ENCODE data around the gene FGF1.

FGF1 gene

GRCh38 chr5:142696379-142696778 is 10.5 kb upstream of the FGF1 start:
- no peak for DNase-seq (ENCODE audit: low read depth in 2 of 2)

DNA sequence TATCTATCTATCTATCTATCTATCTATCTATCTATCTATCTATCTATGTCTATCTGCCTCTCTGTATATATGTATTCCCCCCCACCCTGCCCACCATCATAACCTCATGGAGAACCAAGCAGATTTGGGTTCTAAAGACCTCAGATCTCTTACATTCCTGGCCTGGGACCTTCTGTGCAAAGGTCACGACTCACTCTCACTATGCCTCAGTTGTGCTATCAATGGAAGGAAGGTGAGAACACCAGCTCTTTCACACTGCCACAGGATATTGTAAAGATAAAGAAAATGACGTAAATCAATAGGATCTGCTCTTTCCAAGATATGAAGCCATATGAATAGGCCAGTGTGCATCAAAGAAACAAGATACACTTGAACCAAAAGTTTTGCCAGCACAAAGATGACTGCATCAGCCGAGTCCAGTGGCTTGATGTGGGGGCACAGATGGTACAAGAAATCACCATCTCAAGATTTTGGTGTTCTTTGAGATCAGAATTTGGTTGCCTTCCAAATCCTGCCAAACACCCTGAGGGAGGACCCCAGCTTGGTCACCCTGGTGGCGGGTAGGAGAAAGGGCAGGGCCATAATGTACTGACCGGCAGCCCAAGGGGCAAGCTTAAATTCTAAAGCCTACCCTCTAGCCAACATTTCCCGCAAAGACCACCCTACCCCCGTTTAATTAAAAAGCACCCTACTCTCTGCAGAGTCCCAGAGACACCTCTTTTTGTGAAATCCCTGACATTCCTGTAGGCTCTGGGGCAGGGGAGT is 8.4 kb upstream of the FGF1 start:
- DNase-seq (ENCODE audit: low read depth in 2 of 2) = no peak

- no peak for DNase-seq (ENCODE audit: low read depth in 2 of 2)
These were observed 6.5 kb upstream of the FGF1 start for GRCh38 chr5:142692321-142692894.

- DNase-seq (ENCODE audit: low read depth in 2 of 2) = no peak
These were observed 4.8 kb upstream of the FGF1 start for GRCh38 chr5:142690667-142691066.

- no peak for DNase-seq (ENCODE audit: low read depth in 2 of 2)
These were observed 3.2 kb upstream of the FGF1 start for GRCh38 chr5:142689081-142689480.

DNA sequence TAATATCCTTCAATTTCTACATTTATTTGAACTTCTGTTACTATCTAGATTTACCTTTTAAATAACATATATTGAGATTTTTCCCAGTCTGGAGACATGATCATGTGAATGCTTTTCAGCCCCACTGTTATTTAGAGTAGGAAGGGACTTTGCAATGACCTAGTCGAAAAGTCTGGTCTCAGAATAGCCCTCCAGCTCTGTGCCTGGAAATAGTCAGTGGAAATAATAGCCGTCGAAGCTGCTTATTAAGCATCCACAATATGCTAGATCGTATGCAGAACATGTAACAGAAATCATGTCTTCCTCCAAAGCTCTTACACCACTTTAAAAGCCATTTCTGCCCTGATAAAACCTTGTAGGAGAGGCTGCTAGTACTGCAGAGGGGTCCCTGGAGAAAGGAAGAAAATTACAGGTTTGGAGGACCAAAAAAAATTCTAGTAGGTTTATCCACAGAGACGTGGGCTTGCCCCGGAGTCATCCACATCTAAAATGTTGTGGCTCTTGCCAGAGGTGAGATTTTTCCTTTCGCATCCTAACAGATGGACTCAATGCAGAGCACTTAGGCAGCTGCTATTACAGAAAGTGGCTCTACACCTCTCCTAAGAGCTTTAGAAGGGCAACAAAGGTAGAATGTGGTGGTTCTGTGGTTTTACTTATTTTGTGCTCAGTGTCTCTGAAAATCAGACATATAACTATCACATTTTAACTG is 2.5 kb upstream of the FGF1 start:
- DNase-seq (ENCODE audit: low read depth in 2 of 2) = no peak

- DNase-seq (ENCODE audit: low read depth in 2 of 2) = no peak
These were observed 1.1 kb upstream of the FGF1 start for GRCh38 chr5:142686968-142687367.

- no peak for DNase-seq (ENCODE audit: low read depth in 2 of 2)
These were observed 382 bp upstream of the FGF1 start for GRCh38 chr5:142686210-142686734.

- no peak for DNase-seq (ENCODE audit: low read depth in 2 of 2)
These were observed 1.3 kb downstream of the FGF1 start for GRCh38 chr5:142684508-142685041.

GRCh38 chr5:142683881-142684505 is 1.9 kb downstream of the FGF1 start:
- DNase-seq (ENCODE audit: low read depth in 2 of 2) = no peak

DNA sequence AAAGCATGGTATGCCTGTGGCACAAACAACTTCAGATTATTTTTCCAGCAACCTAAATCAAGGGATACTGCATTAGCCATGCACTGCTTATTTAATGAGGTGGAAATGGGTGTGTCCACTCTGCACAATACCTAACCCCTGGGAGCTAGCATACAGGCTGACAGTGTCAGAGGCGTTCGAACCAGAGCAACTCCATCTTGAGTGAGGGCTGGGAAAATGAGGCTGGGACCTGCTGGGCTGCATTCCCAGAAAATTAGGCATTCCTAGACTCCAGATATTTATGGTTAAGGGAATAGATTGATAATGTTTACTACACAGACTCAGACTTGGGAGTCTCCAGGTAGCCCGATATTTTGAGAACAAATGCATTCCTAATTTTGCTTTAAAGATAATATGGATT is 2.8 kb downstream of the FGF1 start:
- DNase-seq (ENCODE audit: low read depth in 2 of 2) = no peak

- DNase-seq (ENCODE audit: low read depth in 2 of 2) = no peak
These were observed 5.2 kb downstream of the FGF1 start for GRCh38 chr5:142680605-142681259.

- DNase-seq (ENCODE audit: low read depth in 2 of 2) = no peak
These were observed 6.1 kb downstream of the FGF1 start for GRCh38 chr5:142679744-142680143.

DNA sequence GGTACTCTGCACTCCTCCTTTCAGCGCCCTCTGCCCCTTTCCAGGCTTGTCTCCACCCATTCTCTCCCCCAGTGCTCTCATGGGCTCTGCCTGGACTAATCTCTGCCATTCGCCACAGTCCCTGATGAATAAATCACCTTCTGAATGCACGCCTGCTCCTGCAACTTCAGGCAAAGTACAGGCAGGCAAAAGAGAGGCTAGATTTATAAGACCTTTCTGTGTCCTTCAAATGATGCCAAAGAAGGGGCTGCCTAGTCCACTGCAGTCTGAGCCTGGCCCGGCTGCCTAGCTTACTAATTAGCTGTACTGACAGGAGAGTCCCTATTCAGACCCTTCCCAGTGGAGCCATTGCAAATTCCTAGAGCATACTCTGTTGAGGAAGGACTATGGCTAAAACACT is 7.4 kb downstream of the FGF1 start:
- DNase-seq (ENCODE audit: low read depth in 2 of 2) = no peak

- DNase-seq (ENCODE audit: low read depth in 2 of 2) = no peak
These were observed 8.7 kb downstream of the FGF1 start for GRCh38 chr5:142677198-142677597.

DNA sequence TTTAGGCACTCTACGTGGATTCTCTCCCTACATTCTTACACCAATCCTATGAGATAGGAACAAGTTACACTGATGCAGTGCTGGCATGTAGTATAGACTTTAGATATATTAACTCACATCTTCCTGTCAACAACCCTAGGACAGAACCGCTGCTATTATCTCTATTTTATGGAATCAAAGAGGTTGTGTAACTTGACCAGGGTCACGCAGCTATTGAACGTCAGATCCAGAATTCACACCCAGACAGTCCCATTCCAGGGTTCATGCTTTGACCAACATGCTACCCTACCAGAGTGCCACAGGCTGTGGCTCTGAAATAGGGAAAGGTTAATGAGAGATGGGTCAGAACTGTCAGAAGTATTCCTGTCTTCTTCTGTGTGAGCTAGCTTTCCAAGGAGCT is 9.6 kb downstream of the FGF1 start:
- DNase-seq (ENCODE audit: low read depth in 2 of 2) = no peak

DNA sequence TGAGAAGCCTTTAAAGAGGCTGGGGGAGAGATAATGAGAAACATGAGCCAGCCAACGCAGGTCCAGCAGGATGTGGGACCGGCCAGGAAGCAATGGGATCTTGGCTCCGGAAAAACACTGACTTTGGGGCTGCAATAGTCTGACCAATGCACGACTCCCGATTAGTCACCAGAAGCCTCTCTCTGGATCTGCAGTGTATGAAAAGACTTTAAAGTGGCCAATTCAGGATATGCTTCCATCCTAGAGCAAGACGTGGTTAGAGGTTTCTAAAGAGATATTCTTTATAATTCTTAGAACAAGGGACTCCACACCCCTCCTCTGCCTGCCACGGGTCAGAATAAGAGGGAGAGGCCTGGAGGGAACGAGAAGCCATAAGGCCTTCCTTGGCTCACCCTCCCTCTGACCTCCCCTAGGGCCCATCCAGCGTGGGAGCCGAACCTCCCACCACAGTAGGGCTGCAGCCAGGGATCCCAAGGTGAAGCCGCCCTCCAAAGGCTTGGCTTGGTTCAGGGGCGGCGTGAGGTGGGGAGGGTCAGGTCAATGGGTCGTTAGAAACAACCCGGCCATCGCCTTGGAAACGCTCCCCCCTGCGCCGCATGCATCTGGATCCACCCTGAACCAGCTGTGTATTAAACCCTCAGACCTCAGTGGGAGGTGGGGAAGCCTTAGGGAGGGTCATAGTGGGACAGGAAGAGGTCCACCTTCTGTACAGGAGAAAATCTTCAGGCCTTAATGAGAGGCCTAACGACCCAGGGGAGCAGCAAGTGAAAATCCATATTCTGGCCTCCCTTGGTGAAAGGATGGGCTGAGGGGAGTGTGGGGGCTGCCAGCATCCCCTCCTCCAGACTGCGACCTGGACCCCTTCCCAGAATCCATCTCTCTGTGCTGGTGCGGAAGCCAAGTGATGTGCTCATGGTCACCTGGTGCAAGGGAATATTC is 11.1 kb downstream of the FGF1 start:
- no peak for DNase-seq (ENCODE audit: low read depth in 2 of 2)

- DNase-seq (ENCODE audit: low read depth in 2 of 2) = no peak
These were observed 14.1 kb downstream of the FGF1 start for GRCh38 chr5:142671801-142672200.

GRCh38 chr5:142671266-142671665 is 14.6 kb downstream of the FGF1 start:
- DNase-seq (ENCODE audit: low read depth in 2 of 2) = no peak

DNA sequence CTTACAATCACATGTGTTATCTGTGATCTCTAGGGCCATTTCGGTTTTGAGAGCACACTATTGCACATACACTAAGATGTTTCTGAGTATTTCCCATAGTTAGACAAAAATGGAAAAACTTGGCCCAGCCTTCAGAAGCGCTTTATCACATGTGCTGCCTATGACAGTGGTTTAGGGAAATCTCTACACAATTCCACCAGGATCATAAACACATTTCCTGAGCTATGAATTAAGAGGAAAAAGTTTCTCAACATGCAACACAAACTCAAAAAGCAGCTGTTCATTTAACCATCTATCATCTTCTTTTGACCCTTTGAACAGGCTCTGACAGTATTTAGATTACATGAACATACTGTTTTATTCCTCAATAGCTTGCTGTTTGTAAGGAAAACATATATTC is 15.1 kb downstream of the FGF1 start:
- no peak for DNase-seq (ENCODE audit: low read depth in 2 of 2)
